NOMO-1 treated with dmso at 0.1 percent for 144 hours (cell line): ENCODE measurements around the gene NDUFAF8.
A peak's percentile ranks its signal among the peaks of the same experiment; 100 is the strongest.

Experiments used
- DNase-seq: peaks from one replicate; lab custom pipeline; 2025; ENCODE audit not compliant: unreplicated experiment; lab: John Stamatoyannopoulos, UW

Gene NDUFAF8

GRCh38 chr17:81267390-81268067, 28.4 kb downstream of the NDUFAF8 start:
- DNase-seq = no peak

GRCh38 chr17:81270279-81270678, 31.2 kb downstream of the NDUFAF8 start:
- no peak for DNase-seq

- no peak for DNase-seq
These were observed 32.1 kb downstream of the NDUFAF8 start for GRCh38 chr17:81271226-81271625.

GRCh38 chr17:81272616-81273015, 33.5 kb downstream of the NDUFAF8 start:
- DNase-seq = peak; percentile 78

GRCh38 chr17:81273698-81274470, 34.8 kb downstream of the NDUFAF8 start:
- DNase-seq = no peak

- DNase-seq = no peak
These were observed 35.3 kb downstream of the NDUFAF8 start for GRCh38 chr17:81274471-81274855.

GRCh38 chr17:81276781-81277180, 37.7 kb downstream of the NDUFAF8 start:
- DNase-seq = no peak

GRCh38 chr17:81277421-81277820, 38.3 kb downstream of the NDUFAF8 start:
- no peak for DNase-seq

- DNase-seq = no peak
These were observed 39.0 kb downstream of the NDUFAF8 start for GRCh38 chr17:81277946-81278693.

GRCh38 chr17:81278831-81279230, 39.7 kb downstream of the NDUFAF8 start:
- no peak for DNase-seq

- DNase-seq = no peak
These were observed 40.5 kb downstream of the NDUFAF8 start for GRCh38 chr17:81279278-81280275.

- DNase-seq = no peak
These were observed 41.5 kb downstream of the NDUFAF8 start for GRCh38 chr17:81280571-81280970.

- no peak for DNase-seq
These were observed 43.0 kb downstream of the NDUFAF8 start for GRCh38 chr17:81282141-81282540.

- no peak for DNase-seq
These were observed 43.8 kb downstream of the NDUFAF8 start for GRCh38 chr17:81282876-81283275.

GRCh38 chr17:81285179-81285878, 46.2 kb downstream of the NDUFAF8 start:
- DNase-seq = peak; percentile 47

GRCh38 chr17:81285894-81286293, 46.8 kb downstream of the NDUFAF8 start:
- DNase-seq = no peak

GRCh38 chr17:81286491-81287145, 47.5 kb downstream of the NDUFAF8 start:
- no peak for DNase-seq

- no peak for DNase-seq
These were observed 48.0 kb downstream of the NDUFAF8 start for GRCh38 chr17:81287152-81287551.

GRCh38 chr17:81287741-81288430, 48.8 kb downstream of the NDUFAF8 start:
- DNase-seq = no peak
